Psoas muscle (tissue), 8 donors: ENCODE measurements around the gene THBS4. TPM values are rescaled to one million over a fixed set of nuclear protein-coding genes. Genes with fewer than 3 reads are reported as not detected.

Source experiments
- ATAC-seq, 4 donors: fragments of 200-7000 bp; cut with Tn5 transposase; one replicate each; pipeline ENCODE4 v1.9.1; 2020; ENCODE audit warnings: moderate library complexity in 3 of 4, mild to moderate bottlenecking in 2 of 4
- DNase-seq, 2 donors: peaks; one replicate each; pipeline ENCODE4 v3.0.0-alpha.2; 2020
- H3K27ac ChIP-seq: fragments of 200-600 bp; one replicate; pipeline ENCODE4 v1.8.0; 2022
- H3K27me3 ChIP-seq, 3 donors: fragments of 200-600 bp in 1 of 3; one replicate each; pipeline versions ENCODE4 v1.6.1 to v1.8.0; 2013 to 2022; ENCODE audit warnings: low read length in 2 of 3, mild to moderate bottlenecking in 2 of 3, moderate library complexity in 1 of 3; ENCODE audit not compliant: insufficient read depth in 3 of 3
- H3K36me3 ChIP-seq, 2 donors: fragments of 200-600 bp in 1 of 2; one replicate each; pipeline versions ENCODE4 v1.6.1 to v1.8.0; 2013 to 2022; ENCODE audit warnings: low read depth in 1 of 2, mild to moderate bottlenecking in 1 of 2, moderate library complexity in 1 of 2; ENCODE audit not compliant: insufficient read depth in 1 of 2
- H3K4me1 ChIP-seq: fragments of 200-600 bp; one replicate; pipeline ENCODE4 v1.8.0; 2022
- H3K4me3 ChIP-seq: fragments of 200-600 bp; one replicate; pipeline ENCODE4 v1.8.0; 2022; ENCODE audit warnings: mild to moderate bottlenecking
- H3K9me3 ChIP-seq: fragments of 200-600 bp; one replicate; pipeline ENCODE4 v1.8.0; 2022
- CTCF ChIP-seq: fragments of 200-600 bp; IDR thresholded peaks from one replicate; pipeline ENCODE4 v1.8.0; 2022; ENCODE audit warnings: antibody characterized with exemption
- WGBS, 3 donors: extraction: QIAGEN DNeasy Blood & Tissue Kit; methylation state at CpG; one replicate each; pipeline versions ENCODE4 v1.1.6 to v1.1.7; 2013; 5-methylcytosine and 5-hydroxymethylcytosine counted together
- intact Hi-C, 2 donors: fragments of 100-400 bp; cut with DNase I; formaldehyde crosslinking; loops; one replicate each; pipeline versions ENCODE4 v1.11.0 to v1.14.2; 2022
- polyA plus RNA-seq, 3 donors: library from polyadenylated mRNA; stranded (reverse); fragments of 200-250 nt; gene quantifications; one replicate each; pipeline ENCODE4 v1.2.3, GENCODE V29; 2013
- total RNA-seq, 4 donors: library from RNA; stranded (reverse); fragmentation: NEBNext Ultra II Directional in 2 of 4; extraction: Animal tissue kit (Norgen Biotek cat#: 25700) in 2 of 4; gene quantifications; one replicate each; pipeline versions ENCODE4 v1.2.1 to v1.2.4, GENCODE V29; 2021 to 2023
- donor health status: healthy with polysubstance abuse.
- donor health status: DM: no; HTN: no; CAD: no; lungs with moderate emphysema.
- donor health status: Bipolar disorder and iron deficiency.
- donor health status: healthy.
- donor health status: DM: yes; HTN: yes; CAD: no.
- donor health status: DM: no; HTN: no; CAD: no.
- donor health status: DM: no; HTN: no; CAD: no.
- donor health status: DM: yes; HTN: yes; CAD: no.

The THBS4 gene
- total and polyA plus RNA-seq, 7 donors = 18.6 to 252 (median 49.0) TPM

GRCh38 chr5:80067531-80068245, 32.5 kb downstream of the THBS4 start:
- Histone ChIP-seq H3K27me3 (no peaks in the 10 kb centered on the region), H3K36me3 (no peaks in the 10 kb centered on the region), H3K4me3 (no peak overlapping the region), H3K4me1 (no peaks in the 10 kb centered on the region), H3K9me3 (no peaks in the 10 kb centered on the region), H3K27ac (no peak overlapping the region)
- WGBS, 3 donors = 95 to 96% (median 95%) methylated on average over 8 of the region's 8 CpGs
- intact Hi-C loops = no loop called here
- TF ChIP-seq CTCF = no peak
- DNase-seq = no peak
- ATAC-seq = no peak

- intact Hi-C loops = no loop called here
- Histone ChIP-seq H3K4me1 (no peaks in the 10 kb centered on the region), H3K36me3 (no peaks in the 10 kb centered on the region), H3K9me3 (no peaks in the 10 kb centered on the region), H3K4me3 (no peak overlapping the region), H3K27ac (no peak overlapping the region), H3K27me3 (no peaks in the 10 kb centered on the region)
- 91 to 97% (median 95%) methylated on average over 5 of the region's 5 CpGs for WGBS, 3 donors
- ATAC-seq = no peak
- no peak for TF ChIP-seq CTCF
- no peak for DNase-seq
Measured at GRCh38 chr5:80068246-80068636, 33.1 kb downstream of the THBS4 start.

- no peaks in the 10 kb centered on the region for H3K27me3 ChIP-seq
- no peak for TF ChIP-seq CTCF
- ATAC-seq (no peak), DNase-seq (no peak)
- H3K9me3 ChIP-seq = no peaks in the 10 kb centered on the region
- H3K27ac ChIP-seq = no peak overlapping the region
- no peaks in the 10 kb centered on the region for H3K4me1 ChIP-seq
- no peak overlapping the region for H3K4me3 ChIP-seq
- intact Hi-C loops = no loop called here
- no peaks in the 10 kb centered on the region for H3K36me3 ChIP-seq
- WGBS, 3 donors = 81 to 86% (median 85%) methylated on average over 4 of the region's 4 CpGs
Measured at GRCh38 chr5:80068775-80069174, 33.6 kb downstream of the THBS4 start.

DNA sequence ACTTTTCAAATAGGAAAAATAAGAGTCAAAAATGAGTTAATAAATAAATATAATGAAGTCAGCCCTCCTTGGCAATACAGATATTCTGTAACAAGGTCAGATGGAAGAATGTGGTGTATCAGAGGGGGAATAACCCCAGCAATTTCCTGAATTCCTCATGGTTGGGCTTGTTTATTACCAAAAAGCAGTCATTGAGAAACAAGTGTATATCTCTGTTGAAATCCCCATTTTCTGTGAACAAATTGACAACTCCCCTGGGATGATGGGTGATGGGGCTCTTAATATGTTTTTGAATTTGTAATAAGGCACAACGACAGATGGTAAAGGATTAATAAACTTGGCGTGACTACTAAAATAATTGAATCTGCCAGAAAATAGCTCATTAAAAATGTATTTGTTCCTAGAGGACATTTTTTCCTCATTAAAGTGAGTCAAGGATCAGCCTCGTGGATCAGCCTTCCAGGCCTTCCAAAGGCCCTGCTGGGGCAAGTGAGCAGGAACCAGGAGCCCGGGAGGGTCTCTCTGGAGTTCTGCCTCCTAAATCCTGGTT, 34.2 kb downstream of the THBS4 start:
- H3K4me3 ChIP-seq = no peak overlapping the region
- no peaks in the 10 kb centered on the region for H3K4me1 ChIP-seq
- 27 to 35% (median 32%) methylated on average over 4 of the region's 4 CpGs for WGBS, 3 donors
- DNase-seq (no peak), ATAC-seq (peak in 1 of 4 donors; percentile 32)
- H3K36me3 ChIP-seq = no peaks in the 10 kb centered on the region
- no peak for TF ChIP-seq CTCF
- no peak overlapping the region for H3K27ac ChIP-seq
- intact Hi-C loops = no loop called here
- H3K27me3 ChIP-seq = no peaks in the 10 kb centered on the region
- H3K9me3 ChIP-seq = no peaks in the 10 kb centered on the region
